Stimulated activated CD4-positive, alpha-beta T cell treated with anti-CD3 and anti-CD28 coated beads, Interleukin-12 subunit alpha, Interleukin-12 subunit beta, amount 100 ng/mL, for 24 hours (primary cell): Measurements from ENCODE around the gene GREM1.

ENCODE experiments used
- DNase-seq, 2 experiments: peaks; one replicate each; pipeline ENCODE4 v3.0.0-alpha.2; 2020; ENCODE audit warnings: low read depth in 2 of 2

The GREM1 gene

GRCh38 chr15:32730677-32731654 is 13.2 kb downstream of the GREM1 start:
- DNase-seq: no peak

GRCh38 chr15:32732574-32733157 is 14.9 kb downstream of the GREM1 start:
- DNase-seq: no peak

- DNase-seq: no peak
Observed at GRCh38 chr15:32733281-32733680, 15.5 kb downstream of the GREM1 start.

- no peak for DNase-seq
Observed at GRCh38 chr15:32735989-32736700, 18.3 kb downstream of the GREM1 start.

- no peak for DNase-seq
Observed at GRCh38 chr15:32736701-32737061, 18.9 kb downstream of the GREM1 start.

GRCh38 chr15:32737304-32737703 is 19.5 kb downstream of the GREM1 start:
- DNase-seq: no peak

- DNase-seq: no peak
Observed at GRCh38 chr15:32738666-32739065, 20.9 kb downstream of the GREM1 start.

- no peak for DNase-seq
Observed at GRCh38 chr15:32739522-32740063, 21.8 kb downstream of the GREM1 start.

GRCh38 chr15:32743411-32744140 is 25.8 kb downstream of the GREM1 start:
- no peak for DNase-seq

GRCh38 chr15:32746116-32746857 is 28.5 kb downstream of the GREM1 start:
- no peak for DNase-seq

- no peak for DNase-seq
Observed at GRCh38 chr15:32747921-32748342, 30.1 kb downstream of the GREM1 start.

- DNase-seq: no peak
Observed at GRCh38 chr15:32750979-32751378, 33.2 kb downstream of the GREM1 start.

GRCh38 chr15:32757426-32757825 is 39.6 kb downstream of the GREM1 start:
- no peak for DNase-seq

GRCh38 chr15:32763295-32763694 is 45.5 kb downstream of the GREM1 start:
- no peak for DNase-seq

GRCh38 chr15:32765236-32765635 is 47.4 kb downstream of the GREM1 start:
- no peak for DNase-seq

- no peak for DNase-seq
Observed at GRCh38 chr15:32766101-32766500, 48.3 kb downstream of the GREM1 start.

- DNase-seq: no peak
Observed at GRCh38 chr15:32767236-32767635, 49.4 kb downstream of the GREM1 start.

- no peak for DNase-seq
Observed at GRCh38 chr15:32774022-32774421, 56.2 kb downstream of the GREM1 start.

GRCh38 chr15:32775103-32775502 is 57.3 kb downstream of the GREM1 start:
- DNase-seq: no peak

GRCh38 chr15:32778391-32779176 is 60.8 kb downstream of the GREM1 start:
- DNase-seq: no peak
